Measurements from ENCODE around the gene AR. TPM values are rescaled to one million over a fixed set of nuclear protein-coding genes. Genes with fewer than 3 reads are reported as not detected.

The AR gene
- total and polyA plus RNA-seq, 4 donors = 0.43 to 5.3 (median 2.8) TPM

- Histone ChIP-seq H3K27me3 (ENCODE audit: control insufficient read depth in 3 of 3, insufficient read depth in 3 of 3, low read length in 2 of 3) (peaks cover 0 to 2% (median 0%) of the 10 kb centered on the region in 3 donors), H3K27ac (ENCODE audit: low read depth in 1 of 2, low read length in 1 of 2) (no peak overlapping the region), H3K36me3 (ENCODE audit: control insufficient read depth in 4 of 4, insufficient read depth in 4 of 4, low read length in 4 of 4) (no peaks in the 10 kb centered on the region), H3K4me1 (ENCODE audit: control insufficient read depth in 5 of 5, insufficient read depth in 5 of 5, low read length in 5 of 5) (no peaks in the 10 kb centered on the region), H3K4me3 (no peak overlapping the region), H3K9me3 (ENCODE audit: control insufficient read depth in 4 of 4, insufficient read depth in 3 of 4, low read length in 3 of 4) (no peaks in the 10 kb centered on the region), H3K9ac (ENCODE audit: insufficient read depth in 1 of 2, low read length in 2 of 2) (no peak overlapping the region)
- DNase-seq = no peak
- no peak for ATAC-seq (ENCODE audit: insufficient read depth, low FRiP score)
- 91 to 93% methylated on average over 1 of the region's 1 CpG for WGBS, 2 donors
- TF ChIP-seq CTCF (IDR thresholded peaks at IDR 0.05; ENCODE audit: control extremely low read depth, extremely low read depth) = no peak
Measured at GRCh38 chrX:67759018-67759417, 215.2 kb downstream of the AR start.

- Histone ChIP-seq H3K36me3 (ENCODE audit: control insufficient read depth in 4 of 4, insufficient read depth in 4 of 4, low read length in 4 of 4) (no peaks in the 10 kb centered on the region), H3K9ac (ENCODE audit: insufficient read depth in 1 of 2, low read length in 2 of 2) (no peak overlapping the region), H3K9me3 (ENCODE audit: control insufficient read depth in 4 of 4, insufficient read depth in 3 of 4, low read length in 3 of 4) (no peaks in the 10 kb centered on the region), H3K4me3 (no peak overlapping the region), H3K27ac (ENCODE audit: low read depth in 1 of 2, low read length in 1 of 2) (peak overlapping the region in 1 of 2 donors; percentile 45), H3K27me3 (ENCODE audit: control insufficient read depth in 3 of 3, insufficient read depth in 3 of 3, low read length in 2 of 3) (no peaks in the 10 kb centered on the region), H3K4me1 (ENCODE audit: control insufficient read depth in 5 of 5, insufficient read depth in 5 of 5, low read length in 5 of 5) (peaks cover 0 to 9% (median 2%) of the 10 kb centered on the region in 5 donors)
- TF ChIP-seq CTCF (IDR thresholded peaks at IDR 0.05; ENCODE audit: control extremely low read depth, extremely low read depth) = no peak
- ATAC-seq (ENCODE audit: insufficient read depth, low FRiP score) (no peak), DNase-seq (no peak)
Measured at GRCh38 chrX:67777148-67777547, 233.3 kb downstream of the AR start.

- no peaks in the 10 kb centered on the region for H3K36me3 ChIP-seq (ENCODE audit: control insufficient read depth in 4 of 4, insufficient read depth in 4 of 4, low read length in 4 of 4)
- H3K4me1 ChIP-seq (ENCODE audit: control insufficient read depth in 5 of 5, insufficient read depth in 5 of 5, low read length in 5 of 5) = peaks cover 0 to 11% (median 2%) of the 10 kb centered on the region in 5 donors
- H3K4me3 ChIP-seq = no peak overlapping the region
- TF ChIP-seq CTCF (IDR thresholded peaks at IDR 0.05; ENCODE audit: control extremely low read depth, extremely low read depth) = no peak
- no peaks in the 10 kb centered on the region for H3K9me3 ChIP-seq (ENCODE audit: control insufficient read depth in 4 of 4, insufficient read depth in 3 of 4, low read length in 3 of 4)
- WGBS, 2 donors = 68 to 84% methylated on average over 3 of the region's 3 CpGs
- no peaks in the 10 kb centered on the region for H3K27me3 ChIP-seq (ENCODE audit: control insufficient read depth in 3 of 3, insufficient read depth in 3 of 3, low read length in 2 of 3)
- no peak overlapping the region for H3K9ac ChIP-seq (ENCODE audit: insufficient read depth in 1 of 2, low read length in 2 of 2)
- peak overlapping the region in 1 of 2 donors; percentile 91 for H3K27ac ChIP-seq (ENCODE audit: low read depth in 1 of 2, low read length in 1 of 2)
- ATAC-seq (ENCODE audit: insufficient read depth, low FRiP score) = no peak
- peak in 1 of 3 donors; percentile 12 for DNase-seq
Measured at GRCh38 chrX:67779099-67779498, 235.3 kb downstream of the AR start.

Data from lung (tissue), 12 donors.